Measurements from ENCODE around the gene OXER1. TPM values are rescaled to one million over a fixed set of nuclear protein-coding genes. Genes with fewer than 3 reads are reported as not detected.
"Not testable (repeated sequence)": the region's sequence is repeated elsewhere in the genome, so short reads cannot be mapped to it uniquely, and the experiment has no call there.

Gene OXER1
- polyA plus RNA-seq, 3 donors = 0.34 to 1.5 (median 0.55) TPM

GRCh38 chr2:42731316-42731715, 32.6 kb downstream of the OXER1 start:
- not testable (repeated sequence) for H3K27ac ChIP-seq (ENCODE audit: low read depth, low read length)
- WGBS, 3 donors = 94 to 100% (median 97%) methylated on average over 4 of the region's 4 CpGs

GRCh38 chr2:42726680-42727079, 37.3 kb downstream of the OXER1 start:
- WGBS, 3 donors = 86 to 95% (median 94%) methylated on average over 2 of the region's 2 CpGs
- H3K27ac ChIP-seq (ENCODE audit: low read depth, low read length) = no peak overlapping the region

- WGBS, 3 donors = 75 to 94% (median 86%) methylated on average over 4 of the region's 4 CpGs
- no peak overlapping the region for H3K27ac ChIP-seq (ENCODE audit: low read depth, low read length)
Observed at GRCh38 chr2:42725657-42726056, 38.3 kb downstream of the OXER1 start.

DNA sequence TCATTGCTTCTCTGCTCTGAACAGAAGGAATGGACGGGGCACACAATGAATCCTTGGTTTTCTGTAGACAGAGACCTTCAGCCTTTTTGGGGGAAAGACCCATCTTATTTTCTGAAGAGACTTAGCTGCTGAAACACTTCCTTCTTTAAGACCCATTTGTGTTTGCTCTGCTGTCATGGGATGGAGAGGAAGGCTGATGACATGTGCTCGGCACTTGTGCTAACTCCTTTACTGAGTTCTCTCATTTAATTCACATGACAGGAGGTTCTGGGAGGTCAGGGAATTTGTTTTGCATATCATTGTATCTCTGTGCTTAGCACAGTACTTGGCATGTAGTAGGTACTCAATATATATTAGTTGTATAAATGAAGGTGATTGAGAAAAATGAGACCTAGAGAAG, 39.0 kb downstream of the OXER1 start:
- WGBS, 3 donors = 90 to 93% (median 92%) methylated on average over 2 of the region's 2 CpGs
- no peak overlapping the region for H3K27ac ChIP-seq (ENCODE audit: low read depth, low read length)

DNA sequence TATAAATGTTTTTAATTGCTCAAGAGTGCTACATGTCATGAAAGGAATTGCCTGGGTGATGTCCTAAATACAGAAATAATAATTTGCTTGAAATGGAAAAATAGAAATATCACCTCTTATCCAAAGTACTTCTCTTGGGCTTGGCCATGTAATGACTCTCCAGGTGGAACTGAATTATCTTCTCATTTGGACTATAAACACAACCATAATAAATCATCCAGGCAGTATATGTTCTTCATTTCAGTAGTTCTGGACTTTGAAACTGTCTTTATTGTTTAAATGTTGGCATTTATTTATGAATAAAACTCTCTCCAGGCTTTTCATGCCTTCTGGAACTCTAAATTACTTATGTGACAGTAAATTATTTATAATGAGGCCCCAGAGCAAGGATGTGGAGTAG, 40.5 kb downstream of the OXER1 start:
- no peak overlapping the region for H3K27ac ChIP-seq (ENCODE audit: low read depth, low read length)

GRCh38 chr2:42722320-42723190, 41.4 kb downstream of the OXER1 start:
- H3K27ac ChIP-seq (ENCODE audit: low read depth, low read length) = no peak overlapping the region
- 37 to 63% (median 59%) methylated on average over 7 of the region's 7 CpGs for WGBS, 3 donors

DNA sequence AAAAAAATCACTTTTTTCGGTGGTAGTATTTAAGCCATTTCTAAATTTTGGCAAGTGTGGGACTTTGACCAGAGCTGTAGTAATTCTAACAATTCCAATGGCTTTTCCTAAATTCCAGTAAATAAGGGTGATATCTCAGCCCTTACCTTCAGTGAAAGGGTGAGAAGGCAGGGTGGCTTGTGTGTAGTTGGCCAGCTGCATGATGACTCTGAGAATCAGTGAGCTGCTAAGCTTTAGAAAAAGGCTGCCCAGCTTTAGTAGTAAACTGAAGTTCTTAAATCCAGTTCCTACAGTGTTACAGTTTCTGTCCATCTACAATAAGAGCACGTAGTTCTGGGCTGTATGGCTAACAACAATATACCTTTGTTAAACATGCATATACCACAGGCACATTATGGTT, 42.0 kb downstream of the OXER1 start:
- 52 to 86% (median 82%) methylated on average over 2 of the region's 2 CpGs for WGBS, 3 donors
- no peak overlapping the region for H3K27ac ChIP-seq (ENCODE audit: low read depth, low read length)

GRCh38 chr2:42714686-42715085, 49.2 kb downstream of the OXER1 start:
- WGBS, 3 donors = 95% methylated on average over 7 of the region's 7 CpGs

GRCh38 chr2:42713920-42714319, 50.0 kb downstream of the OXER1 start:
- no peak overlapping the region for H3K27ac ChIP-seq (ENCODE audit: low read depth, low read length)
- 50 to 83% (median 82%) methylated on average over 4 of the region's 4 CpGs for WGBS, 3 donors

More at GRCh38 chr2:42714686-42715085, 49.2 kb downstream of the OXER1 start:
- H3K27ac ChIP-seq (ENCODE audit: low read depth, low read length) = no peak overlapping the region

DNA sequence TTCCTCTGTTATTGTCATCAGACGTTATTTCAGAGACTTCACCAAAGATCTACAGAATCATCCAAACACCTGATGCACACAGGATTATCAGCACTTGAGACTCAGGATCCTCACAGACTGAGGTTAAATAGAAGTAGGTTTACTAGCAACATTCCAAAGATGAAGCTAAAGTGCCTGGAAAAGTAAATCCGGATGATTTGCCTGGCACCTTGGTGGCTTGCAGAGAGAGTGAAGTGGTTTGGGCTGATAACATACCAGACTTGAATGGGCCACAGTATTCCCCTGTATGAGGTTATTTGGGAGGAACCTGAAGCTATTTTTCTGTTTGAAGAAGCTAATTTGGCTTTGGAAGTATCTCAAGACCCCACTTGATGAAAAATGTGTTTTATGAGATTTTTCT, 51.0 kb downstream of the OXER1 start:
- WGBS, 3 donors = 81 to 92% (median 89%) methylated on average over 2 of the region's 2 CpGs
- no peak overlapping the region for H3K27ac ChIP-seq (ENCODE audit: low read depth, low read length)

Other genes with a start within 250 kb of the OXER1 start
- 10 to 100 TPM; 17.2 to 28.3 (median 20.0) TPM for gene MTA3, start 195.5 kb downstream of the OXER1 start, polyA plus RNA-seq
- gene HAAO, start 28.4 kb upstream of the OXER1 start, polyA plus RNA-seq = 10 to 100 TPM in 2 of 3 donors, 1 to 10 TPM in 1; 4.2 to 12.5 (median 10.9) TPM